Breast epithelium (tissue), 3 donors: ENCODE measurements around the gene VDAC2.

Source experiments
- POLR2A ChIP-seq: fragments of 450-650 bp; IDR thresholded peaks from one replicate; pipeline ENCODE4 v1.6.1; 2016; ENCODE audit warnings: antibody characterized with exemption, mild to moderate bottlenecking, moderate library complexity
- TF ChIP-seq, protein P1 (sequence below), 3 donors: fragments of 450-650 bp; IDR thresholded peaks; one replicate each; pipeline ENCODE4 v1.5.1; 2016 to 2017; ENCODE audit warnings: antibody characterized with exemption in 3 of 3, mild to moderate bottlenecking in 3 of 3, moderate library complexity in 3 of 3

DNA sequence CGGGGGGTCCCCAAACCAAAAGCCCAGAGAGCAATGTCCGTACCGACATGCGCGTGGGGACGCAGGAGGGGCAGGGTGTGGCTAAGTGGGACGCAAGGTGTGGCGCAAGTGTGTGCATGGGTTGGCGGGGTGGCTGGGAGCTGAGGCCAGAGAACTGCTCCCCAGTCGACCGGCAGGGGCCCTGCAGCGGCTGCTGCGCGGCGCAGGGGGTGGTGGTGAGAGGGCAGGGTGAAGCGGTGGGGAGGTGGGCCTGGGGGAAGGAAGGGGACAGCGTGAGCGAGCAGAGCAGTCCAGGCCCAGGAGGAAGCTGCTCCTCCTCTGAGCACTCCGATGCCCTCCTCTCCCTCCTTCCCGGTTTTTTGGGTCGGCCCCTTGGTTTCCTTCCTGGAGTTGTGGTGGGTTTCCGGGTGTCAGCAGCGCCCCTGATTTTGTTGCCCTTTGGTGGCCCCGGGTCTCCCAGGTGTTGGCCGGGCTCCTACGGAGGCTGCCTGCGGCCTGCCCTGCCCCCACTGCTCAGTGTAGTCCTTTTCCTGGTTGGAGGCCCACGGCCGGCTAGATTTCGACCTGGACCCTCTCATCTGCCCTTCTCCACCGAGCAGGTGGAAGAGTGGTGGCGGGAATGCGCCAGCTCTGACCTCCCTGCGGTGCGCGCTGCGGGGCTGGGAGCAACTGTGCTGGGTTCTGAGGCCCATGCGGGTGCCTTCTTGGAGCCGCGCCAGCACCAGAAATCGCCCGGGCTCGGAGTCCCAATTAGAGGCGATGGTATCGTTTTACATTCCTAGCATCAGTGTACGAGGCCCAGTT is 65.7 kb downstream of the VDAC2 start:
- TF ChIP-seq POLR2A, result no peak
- TF ChIP-seq, protein P1, sequence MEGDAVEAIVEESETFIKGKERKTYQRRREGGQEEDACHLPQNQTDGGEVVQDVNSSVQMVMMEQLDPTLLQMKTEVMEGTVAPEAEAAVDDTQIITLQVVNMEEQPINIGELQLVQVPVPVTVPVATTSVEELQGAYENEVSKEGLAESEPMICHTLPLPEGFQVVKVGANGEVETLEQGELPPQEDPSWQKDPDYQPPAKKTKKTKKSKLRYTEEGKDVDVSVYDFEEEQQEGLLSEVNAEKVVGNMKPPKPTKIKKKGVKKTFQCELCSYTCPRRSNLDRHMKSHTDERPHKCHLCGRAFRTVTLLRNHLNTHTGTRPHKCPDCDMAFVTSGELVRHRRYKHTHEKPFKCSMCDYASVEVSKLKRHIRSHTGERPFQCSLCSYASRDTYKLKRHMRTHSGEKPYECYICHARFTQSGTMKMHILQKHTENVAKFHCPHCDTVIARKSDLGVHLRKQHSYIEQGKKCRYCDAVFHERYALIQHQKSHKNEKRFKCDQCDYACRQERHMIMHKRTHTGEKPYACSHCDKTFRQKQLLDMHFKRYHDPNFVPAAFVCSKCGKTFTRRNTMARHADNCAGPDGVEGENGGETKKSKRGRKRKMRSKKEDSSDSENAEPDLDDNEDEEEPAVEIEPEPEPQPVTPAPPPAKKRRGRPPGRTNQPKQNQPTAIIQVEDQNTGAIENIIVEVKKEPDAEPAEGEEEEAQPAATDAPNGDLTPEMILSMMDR (IDR thresholded peaks at IDR 0.05), result no peak
